ENCODE results near the gene ACP1.
"Not testable (repeated sequence)": the region's sequence is repeated elsewhere in the genome, so short reads cannot be mapped to it uniquely, and the experiment has no call there.

ACP1 gene

DNA sequence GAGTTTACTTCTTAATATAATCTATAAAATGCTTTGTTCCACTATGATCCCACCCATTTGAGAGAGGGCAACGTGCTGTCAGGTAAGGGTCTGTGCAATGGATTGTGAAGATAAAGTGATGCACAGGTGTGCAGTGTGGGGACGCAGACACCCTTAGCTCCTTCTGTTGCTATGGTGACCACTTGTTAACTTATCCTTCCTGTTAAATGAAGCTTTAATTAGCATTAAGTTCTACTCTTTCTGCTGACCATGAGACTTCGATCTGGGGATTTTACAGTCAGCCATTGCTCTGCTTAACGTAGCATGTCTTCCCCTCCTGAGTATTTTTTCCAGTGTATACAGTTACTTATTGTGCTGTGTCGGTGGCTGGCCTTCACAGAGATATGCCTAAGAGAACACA is 46.2 kb downstream of the ACP1 start:
- DNase-seq (ENCODE audit: low read depth in 2 of 2): no peak

DNA sequence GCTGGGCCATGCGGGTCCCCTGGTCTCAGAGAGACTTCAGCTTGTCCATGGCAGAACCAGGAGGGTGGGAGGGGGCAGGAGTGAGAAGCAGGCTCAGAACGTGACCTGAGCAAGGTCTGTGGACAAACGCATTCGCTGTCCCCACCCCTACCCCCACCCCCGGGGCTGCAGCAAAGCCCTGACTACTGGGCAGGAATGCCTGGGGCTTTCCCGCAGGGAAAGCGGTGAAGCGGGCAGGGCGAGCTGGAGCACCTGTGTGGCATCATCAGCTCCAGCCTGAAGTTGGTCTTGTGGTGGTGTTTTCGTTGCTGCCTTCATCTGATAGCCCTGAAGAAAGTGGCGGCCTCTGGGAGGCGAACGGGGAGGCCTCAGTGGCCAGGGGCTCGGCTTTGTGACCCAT is 49.2 kb downstream of the ACP1 start:
- DNase-seq (ENCODE audit: low read depth in 2 of 2): no peak

DNA sequence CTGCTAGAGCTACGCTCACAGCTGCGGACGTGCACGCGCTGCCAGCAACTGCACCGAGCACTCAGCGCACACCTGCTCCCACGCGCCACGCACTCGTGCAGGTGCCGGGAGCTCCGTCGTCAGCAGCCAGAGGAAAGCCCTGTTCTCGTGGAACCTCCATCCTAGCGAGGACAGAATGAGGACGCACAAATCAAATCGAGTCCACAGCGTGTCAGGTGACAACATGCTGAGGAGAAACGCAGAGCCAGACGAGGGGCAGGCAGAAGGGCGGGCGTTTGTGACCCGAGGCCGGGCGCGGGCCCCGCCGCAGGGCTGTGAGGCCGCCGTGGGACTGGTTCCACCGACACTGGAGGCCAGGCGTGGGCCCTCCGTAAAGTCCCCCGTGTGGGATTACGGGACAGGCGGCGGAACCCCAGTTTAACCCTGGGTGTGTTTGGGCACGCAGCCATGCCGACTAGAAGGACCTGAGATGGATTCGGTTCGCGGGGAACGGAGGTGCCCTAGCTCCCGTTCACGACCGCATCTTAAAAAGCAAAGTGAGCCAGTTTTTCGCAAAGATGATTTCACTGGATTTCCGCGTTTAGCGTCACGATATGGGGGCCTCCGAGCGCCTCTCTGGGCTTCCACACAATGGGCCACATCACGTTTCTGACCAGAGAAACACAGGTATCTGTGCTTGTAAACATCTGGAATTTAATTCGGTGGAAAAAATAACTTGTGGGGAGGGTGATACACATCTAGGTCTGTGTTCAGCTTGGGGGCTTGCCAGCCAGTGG is 50.0 kb downstream of the ACP1 start:
- no peak for DNase-seq (ENCODE audit: low read depth in 2 of 2)

- DNase-seq (ENCODE audit: low read depth in 2 of 2): not testable (repeated sequence)
Observed at GRCh38 chr2:315925-316324, 51.2 kb downstream of the ACP1 start.

DNA sequence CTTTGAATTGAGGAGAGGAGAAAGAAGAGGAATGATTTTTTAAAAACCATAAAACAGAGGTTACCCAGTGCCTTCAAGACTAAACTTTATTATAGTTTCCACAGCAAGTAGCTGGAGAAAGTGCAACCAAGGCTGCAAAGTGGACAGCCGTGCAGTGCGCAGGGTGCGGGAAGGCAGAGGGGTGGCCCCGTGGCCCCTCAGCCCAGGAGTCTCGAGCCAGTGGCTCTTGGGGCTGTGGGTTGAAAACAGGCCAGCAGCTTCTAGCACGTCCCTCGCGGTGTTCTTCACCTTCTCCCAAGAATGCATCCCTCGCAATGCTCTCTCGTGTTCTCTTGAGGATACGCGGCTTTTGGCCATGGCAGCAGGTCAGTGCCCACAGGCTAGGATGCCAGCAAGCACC is 51.6 kb downstream of the ACP1 start:
- no peak for DNase-seq (ENCODE audit: low read depth in 2 of 2)

DNA sequence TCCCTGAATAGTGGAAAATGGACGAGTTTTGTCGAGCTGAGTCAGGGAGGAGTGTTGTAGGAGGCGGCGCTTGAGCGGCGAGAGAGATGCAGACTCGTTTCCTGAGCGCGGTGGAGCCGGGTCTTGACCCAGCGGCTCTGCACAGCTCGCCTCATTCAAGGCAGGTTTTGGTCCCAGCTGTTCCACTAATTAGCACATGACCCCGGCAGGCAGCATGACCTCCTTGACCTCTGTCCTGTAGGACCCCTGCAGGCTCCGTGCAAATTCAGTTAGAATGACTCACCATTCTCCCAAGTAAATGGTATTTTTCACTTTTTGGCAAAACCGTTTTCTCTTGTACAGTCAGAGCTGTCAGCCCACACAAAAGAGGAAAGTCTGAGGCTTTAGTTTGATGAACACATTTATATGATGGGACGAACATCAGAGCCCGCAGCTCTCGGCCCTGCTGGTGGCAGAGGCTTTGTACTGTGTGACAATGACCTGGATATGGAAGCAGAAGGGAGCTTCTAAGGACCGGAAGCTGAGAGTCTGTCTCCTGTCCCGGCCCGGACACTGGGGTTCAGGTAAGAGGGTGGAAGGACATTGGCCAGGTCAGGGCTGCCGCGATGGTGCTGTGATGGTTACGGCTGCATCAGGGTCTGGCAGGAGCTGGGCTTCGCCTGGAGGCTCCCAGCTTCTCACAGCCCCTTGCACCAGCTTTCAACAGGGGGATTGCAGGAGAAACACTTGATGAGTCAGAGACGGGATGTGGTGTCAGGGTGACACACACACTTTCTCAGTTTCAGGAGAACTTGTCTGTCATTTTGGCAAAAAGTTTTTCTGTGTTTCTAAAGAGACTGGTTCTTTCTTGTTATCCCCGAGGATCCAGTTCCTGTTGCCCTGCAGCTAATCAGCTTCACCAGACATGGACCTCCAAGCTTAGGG is 53.0 kb downstream of the ACP1 start:
- no peak for DNase-seq (ENCODE audit: low read depth in 2 of 2)

GRCh38 chr2:319059-319600 is 54.4 kb downstream of the ACP1 start:
- no peak for DNase-seq (ENCODE audit: low read depth in 2 of 2)

GRCh38 chr2:320561-320960 is 55.8 kb downstream of the ACP1 start:
- no peak for DNase-seq (ENCODE audit: low read depth in 2 of 2)

GRCh38 chr2:322326-322725 is 57.6 kb downstream of the ACP1 start:
- DNase-seq (ENCODE audit: low read depth in 2 of 2): no peak

DNA sequence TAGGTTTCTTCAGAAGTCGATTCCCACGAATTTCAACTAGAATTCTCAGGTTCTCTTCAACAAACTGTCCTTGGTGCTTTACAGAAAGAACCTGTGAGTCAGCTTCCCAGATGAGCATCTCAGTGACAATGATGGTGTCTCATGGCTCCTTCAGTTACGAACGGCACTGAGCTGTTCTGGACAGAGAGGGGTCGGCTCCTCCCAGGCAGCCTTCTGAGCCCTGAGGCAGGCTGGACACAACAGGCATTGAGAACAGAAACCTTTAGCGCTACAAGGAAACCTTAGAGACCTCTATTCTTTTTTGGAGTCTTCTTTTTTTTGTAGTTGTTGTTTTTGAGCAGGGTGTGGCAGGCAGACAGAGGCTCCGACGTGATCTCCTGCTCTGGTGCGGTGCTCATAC is 58.3 kb downstream of the ACP1 start:
- DNase-seq (ENCODE audit: low read depth in 2 of 2): no peak
